ENCODE results near the gene PIEZO2. TPM values are rescaled to one million over a fixed set of nuclear protein-coding genes. Genes with fewer than 3 reads are reported as not detected.
"Not testable (repeated sequence)": the region's sequence is repeated elsewhere in the genome, so short reads cannot be mapped to it uniquely, and the experiment has no call there.

Gene PIEZO2
- total and polyA plus RNA-seq, 2 donors (not counting 1 experiment from before 2014, with no cell fraction given) = not detected

GRCh38 chr18:10916865-10917264 lies 232.5 kb downstream of the PIEZO2 start:
- Histone ChIP-seq H3K36me3 (replicated peaks in 1 of 2; ENCODE audit: control extremely low read depth in 1 of 2, control insufficient read depth in 1 of 2, extremely low read depth in 1 of 2, insufficient read depth in 2 of 2, low read length in 1 of 2) (no peaks in the 10 kb centered on the region), H3K4me2 (replicated peaks; ENCODE audit: low read depth, low read length, poor library complexity, severe bottlenecking) (no peak overlapping the region), H3K4me1 (ENCODE audit: control insufficient read depth in 2 of 2, insufficient read depth in 2 of 2, low read length in 2 of 2) (no peaks in the 10 kb centered on the region), H2AFZ (ENCODE audit: insufficient read depth, low read depth, low read length, poor library complexity, severe bottlenecking) (no peak overlapping the region), H3K4me3 (ENCODE audit: control extremely low read depth in 1 of 5, extremely low read depth in 1 of 5, insufficient read depth in 1 of 5, low read depth in 2 of 5, low read length in 4 of 5) (no peak overlapping the region), H3K27ac (ENCODE audit: low read length in 2 of 2) (no peak overlapping the region), H3K9me3 (ENCODE audit: control extremely low read depth in 1 of 3, control insufficient read depth in 2 of 3, insufficient read depth in 1 of 3, low read length in 2 of 3) (no peaks in the 10 kb centered on the region), H3K79me2 (ENCODE audit: control insufficient read depth, insufficient read depth, low read length) (no peaks in the 10 kb centered on the region), H4K20me1 (ENCODE audit: control insufficient read depth, insufficient read depth, low read length, poor library complexity, severe bottlenecking) (no peaks in the 10 kb centered on the region), H3K9ac (ENCODE audit: low read length) (no peak overlapping the region), H3K27me3 (replicated peaks in 1 of 4; ENCODE audit: control extremely low read depth in 1 of 4, control insufficient read depth in 3 of 4, insufficient read depth in 4 of 4, low read length in 3 of 4) (no peaks in the 10 kb centered on the region)
- POLR2A ChIA-PET = no interaction called here
- no peaks in the 10 kb centered on the region for H3K4me1 Mint-ChIP-seq
- WGBS (ENCODE audit: insufficient coverage) = no CpG with 5 or more reads among the region's 4 CpGs
- H3K27ac Mint-ChIP-seq = no peak overlapping the region
- no peak overlapping the region for H3K4me3 Mint-ChIP-seq
- H3K27me3 Mint-ChIP-seq = no peaks in the 10 kb centered on the region
- DNase-seq (no peak), ATAC-seq (ENCODE audit: low read depth) (no peak)
- no peaks in the 10 kb centered on the region for H3K9me3 Mint-ChIP-seq (ENCODE audit: insufficient read depth)
- intact Hi-C loops (cut with micrococcal nuclease) = no loop called here
- CTCF ChIA-PET = interaction anchor here (0.6 kb wide), 1 partner anchor 33 kb away, joined by 4 read pairs; no protein-coding TSS in a partner anchor
- no peak for TF ChIP-seq CTCF (IDR thresholded peaks at IDR 0.05)
- TF ChIP-seq EZH2 (IDR thresholded peaks at IDR 0.05; ENCODE audit: borderline replicate concordance, insufficient read depth, low read depth, low read length, poor library complexity, severe bottlenecking) = no peak

DNA sequence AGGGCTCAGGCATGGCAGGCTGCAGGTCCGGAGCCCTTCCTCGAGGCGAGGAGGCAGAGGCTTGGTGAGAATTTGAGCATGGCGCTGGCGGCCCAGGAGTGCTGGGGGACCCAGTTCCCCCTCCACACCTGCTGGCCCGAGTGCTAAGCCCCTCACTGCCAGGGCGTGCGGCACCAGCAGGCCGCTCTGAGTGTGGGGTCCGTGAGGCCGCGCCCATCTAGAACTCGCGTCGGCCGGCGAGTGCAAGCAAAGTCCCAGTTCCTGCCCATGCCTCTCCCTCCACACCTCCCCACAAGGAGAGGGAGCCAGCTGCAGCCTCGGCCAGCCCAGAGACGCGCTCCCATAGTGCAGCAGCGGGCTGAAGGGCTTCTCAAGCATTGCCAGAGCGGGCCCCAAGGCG lies 233.0 kb downstream of the PIEZO2 start:
- ChIA-PET POLR2A (no interaction called here), CTCF (no interaction called here)
- DNase-seq = no peak
- Histone ChIP-seq H3K9me3 (ENCODE audit: control extremely low read depth in 1 of 3, control insufficient read depth in 2 of 3, insufficient read depth in 1 of 3, low read length in 2 of 3) (no peaks in the 10 kb centered on the region), H3K4me3 (ENCODE audit: control extremely low read depth in 1 of 5, extremely low read depth in 1 of 5, insufficient read depth in 1 of 5, low read depth in 2 of 5, low read length in 4 of 5) (no peak overlapping the region), H3K27ac (ENCODE audit: low read length in 2 of 2) (no peak overlapping the region), H3K4me2 (replicated peaks; ENCODE audit: low read depth, low read length, poor library complexity, severe bottlenecking) (no peak overlapping the region), H3K79me2 (ENCODE audit: control insufficient read depth, insufficient read depth, low read length) (no peaks in the 10 kb centered on the region), H4K20me1 (ENCODE audit: control insufficient read depth, insufficient read depth, low read length, poor library complexity, severe bottlenecking) (no peaks in the 10 kb centered on the region), H3K4me1 (ENCODE audit: control insufficient read depth in 2 of 2, insufficient read depth in 2 of 2, low read length in 2 of 2) (no peaks in the 10 kb centered on the region), H3K9ac (ENCODE audit: low read length) (no peak overlapping the region), H3K36me3 (replicated peaks in 1 of 2; ENCODE audit: control extremely low read depth in 1 of 2, control insufficient read depth in 1 of 2, extremely low read depth in 1 of 2, insufficient read depth in 2 of 2, low read length in 1 of 2) (no peaks in the 10 kb centered on the region), H3K27me3 (replicated peaks in 1 of 4; ENCODE audit: control extremely low read depth in 1 of 4, control insufficient read depth in 3 of 4, insufficient read depth in 4 of 4, low read length in 3 of 4) (no peaks in the 10 kb centered on the region), H2AFZ (ENCODE audit: insufficient read depth, low read depth, low read length, poor library complexity, severe bottlenecking) (no peak overlapping the region)
- no peaks in the 10 kb centered on the region for H3K9me3 Mint-ChIP-seq (ENCODE audit: insufficient read depth)
- no peak overlapping the region for H3K27ac Mint-ChIP-seq
- ATAC-seq (ENCODE audit: low read depth) = no peak
- H3K27me3 Mint-ChIP-seq = no peaks in the 10 kb centered on the region
- intact Hi-C loops (cut with micrococcal nuclease) = no loop called here
- no peak for TF ChIP-seq CTCF (IDR thresholded peaks at IDR 0.05)
- no peak for TF ChIP-seq EZH2 (IDR thresholded peaks at IDR 0.05; ENCODE audit: borderline replicate concordance, insufficient read depth, low read depth, low read length, poor library complexity, severe bottlenecking)
- WGBS (ENCODE audit: insufficient coverage) = 92% methylated on average over 22 of the region's 23 CpGs
- H3K4me1 Mint-ChIP-seq = no peaks in the 10 kb centered on the region
- no peak overlapping the region for H3K4me3 Mint-ChIP-seq

- H3K4me3 ChIP-seq (ENCODE audit: control extremely low read depth in 1 of 5, extremely low read depth in 1 of 5, insufficient read depth in 1 of 5, low read depth in 2 of 5, low read length in 4 of 5); H3K4me1 ChIP-seq (ENCODE audit: control insufficient read depth in 2 of 2, insufficient read depth in 2 of 2, low read length in 2 of 2); H3K9me3 Mint-ChIP-seq (ENCODE audit: insufficient read depth); H3K4me1 Mint-ChIP-seq; H3K79me2 ChIP-seq (ENCODE audit: control insufficient read depth, insufficient read depth, low read length); H3K9me3 ChIP-seq (ENCODE audit: control extremely low read depth in 1 of 3, control insufficient read depth in 2 of 3, insufficient read depth in 1 of 3, low read length in 2 of 3); H4K20me1 ChIP-seq (ENCODE audit: control insufficient read depth, insufficient read depth, low read length, poor library complexity, severe bottlenecking); H3K9ac ChIP-seq (ENCODE audit: low read length); POLR2A ChIA-PET; H3K4me2 ChIP-seq (replicated peaks; ENCODE audit: low read depth, low read length, poor library complexity, severe bottlenecking); H3K4me3 Mint-ChIP-seq; H3K27me3 Mint-ChIP-seq; H3K27ac ChIP-seq (ENCODE audit: low read length in 2 of 2); H3K27me3 ChIP-seq (replicated peaks in 1 of 4; ENCODE audit: control extremely low read depth in 1 of 4, control insufficient read depth in 3 of 4, insufficient read depth in 4 of 4, low read length in 3 of 4); H3K27ac Mint-ChIP-seq; DNase-seq; H3K36me3 ChIP-seq (replicated peaks in 1 of 2; ENCODE audit: control extremely low read depth in 1 of 2, control insufficient read depth in 1 of 2, extremely low read depth in 1 of 2, insufficient read depth in 2 of 2, low read length in 1 of 2); ATAC-seq (ENCODE audit: low read depth); intact Hi-C loops (cut with micrococcal nuclease); CTCF ChIA-PET; H2AFZ ChIP-seq (ENCODE audit: insufficient read depth, low read depth, low read length, poor library complexity, severe bottlenecking): not testable (repeated sequence)
- WGBS (ENCODE audit: insufficient coverage) = 98% methylated on average over 5 of the region's 5 CpGs
Measured at GRCh38 chr18:10915748-10916147, 233.6 kb downstream of the PIEZO2 start.

All from B cell (primary cell).